Measurements from ENCODE around the gene BPIFB6. TPM values are rescaled to one million over a fixed set of nuclear protein-coding genes. Genes with fewer than 3 reads are reported as not detected.
A peak's percentile ranks its signal among the peaks of the same experiment; 100 is the strongest.

BPIFB6 gene
- total and polyA plus RNA-seq, 2 of the 4 experiments (the other 2 are of a cell fraction), result not detected

DNA sequence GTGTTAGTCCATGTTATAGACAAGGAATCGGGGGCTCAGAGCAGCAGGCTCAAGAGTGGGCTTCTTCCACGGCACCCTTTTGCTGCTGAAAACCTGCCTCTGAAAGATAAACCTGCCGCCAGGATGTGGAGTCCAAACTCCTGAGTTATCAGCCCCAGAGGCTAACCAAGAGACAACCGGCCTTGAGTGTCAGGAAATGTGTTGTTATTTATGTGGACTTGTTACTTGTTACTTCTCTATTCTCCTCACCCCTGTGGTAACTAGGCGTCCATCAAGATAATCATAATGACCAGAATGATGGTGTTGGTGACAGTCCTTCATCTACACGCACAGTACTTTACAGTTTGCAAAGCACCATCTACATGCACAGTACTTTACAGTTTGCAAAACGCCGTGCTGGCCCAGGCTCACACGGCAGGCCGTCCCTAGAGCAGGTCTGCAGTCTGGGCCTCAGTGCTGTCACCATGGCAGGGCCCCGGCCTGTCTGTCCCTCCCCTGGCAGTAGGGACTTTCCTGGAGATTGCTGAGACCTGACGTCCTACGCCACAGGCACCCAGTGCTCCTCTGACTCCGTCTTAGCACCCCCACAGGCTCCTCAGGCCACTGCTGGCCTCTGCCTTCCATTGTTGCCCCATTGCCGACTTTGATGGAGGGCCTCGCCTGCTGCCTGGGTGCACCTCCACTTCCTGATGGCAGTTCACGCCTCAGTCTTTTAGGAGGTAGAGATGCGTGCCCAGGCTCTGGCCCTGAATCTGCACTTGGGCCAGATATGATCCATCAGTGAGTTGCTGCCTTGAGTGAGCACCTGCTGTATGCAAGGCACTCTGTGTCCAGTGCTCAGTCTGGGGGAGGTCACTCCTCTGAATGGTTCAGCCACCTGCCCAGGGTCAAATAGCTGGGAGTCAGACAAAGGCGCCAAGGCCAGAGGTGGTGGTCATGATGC is 38.9 kb downstream of the BPIFB6 start:
- Histone ChIP-seq H3K4ac (ENCODE audit: low read depth, low read length) (no peak overlapping the region), H3K18ac (ENCODE audit: low read depth, low read length) (no peak overlapping the region), H3K79me1 (ENCODE audit: low read depth in 1 of 2, low read length in 2 of 2) (no peaks in the 10 kb centered on the region), H2AK9ac (replicated peaks; ENCODE audit: low read depth, low read length, poor library complexity) (no peak overlapping the region), H4K8ac (ENCODE audit: low read depth in 2 of 2, low read length in 2 of 2) (no peak overlapping the region), H2BK20ac (ENCODE audit: low read depth, low read length) (no peak overlapping the region), H3K27ac (ENCODE audit: insufficient read depth, low read length) (no peak overlapping the region), H4K91ac (ENCODE audit: insufficient read depth, low read depth, low read length) (no peak overlapping the region), H3K9me1 (ENCODE audit: insufficient read depth, low read length) (no peaks in the 10 kb centered on the region), H4K20me1 (ENCODE audit: insufficient read depth, low read length) (no peaks in the 10 kb centered on the region; the same call in 1 of the 2 replicates), H3K14ac (replicated peaks; ENCODE audit: low read depth, low read length) (no peak overlapping the region), H3K23ac (ENCODE audit: low read depth, low read length) (no peak overlapping the region), H3K56ac (ENCODE audit: extremely low read depth, insufficient read depth, low read length) (no peak overlapping the region), H3K4me3 (ENCODE audit: insufficient read depth, low read depth, low read length) (no peak overlapping the region), H4K5ac (ENCODE audit: low read depth, low read length) (no peak overlapping the region), H2BK120ac (ENCODE audit: low read depth, low read length) (no peak overlapping the region), H3K9me3 (ENCODE audit: control insufficient read depth, insufficient read depth, low read length) (no peaks in the 10 kb centered on the region), H3K27me3 (ENCODE audit: control insufficient read depth, insufficient read depth, low read length) (peaks cover 12% of the 10 kb centered on the region), H3K9ac (ENCODE audit: low read depth, low read length) (no peak overlapping the region), H3K4me2 (ENCODE audit: low read depth, low read length) (no peak overlapping the region), H2AFZ (replicated peaks; ENCODE audit: low read length, poor library complexity) (peak overlapping the region; percentile 52), H3K4me1 (ENCODE audit: control insufficient read depth, insufficient read depth, low read length) (no peaks in the 10 kb centered on the region), H3K36me3 (ENCODE audit: control insufficient read depth, insufficient read depth, low read length) (no peaks in the 10 kb centered on the region), H2BK5ac (ENCODE audit: low read depth, low read length, poor library complexity, severe bottlenecking) (no peak overlapping the region), H2AK5ac (ENCODE audit: low read depth, low read length) (no peak overlapping the region), H2BK15ac (ENCODE audit: low read depth, low read length) (no peak overlapping the region)
- POLR2A ChIA-PET (ENCODE audit: unreplicated experiment), result no interaction called here
- CTCF ChIA-PET, result no interaction called here
- in situ Hi-C loops (cut with MboI; ENCODE audit: low sequenced_read_pairs), result no loop called here
- intact Hi-C loops (cut with micrococcal nuclease), result no loop called here
- 65% methylated on average over 9 of the region's 19 CpGs; no CpG with 5 or more reads in 1 of the 2 experiments for WGBS, 2 experiments (ENCODE audit: extremely low coverage in 2 of 2, insufficient read length in 1 of 2)
- no peak for ATAC-seq (ENCODE audit: low read depth)
- no TSS peak for BruUV-seq (replicated peaks)
- dilution Hi-C loops (cut with HindIII; ENCODE audit: low sequenced_read_pairs, unreplicated experiment), result no loop called here
- DNase-seq, result no peak
- no peak for TF ChIP-seq NFE2L2 (IDR thresholded peaks at IDR 0.05; ENCODE audit: low read depth, low read length)
- no peak for TF ChIP-seq MAZ (IDR thresholded peaks at IDR 0.05; ENCODE audit: borderline replicate concordance, low read depth, low read length)
- TF ChIP-seq BHLHE40 (IDR thresholded peaks at IDR 0.05; ENCODE audit: low read depth, low read length), result no peak
- no peak for TF ChIP-seq SMC3 (IDR thresholded peaks at IDR 0.05; ENCODE audit: low read depth, low read length)
- TF ChIP-seq FOS (IDR thresholded peaks at IDR 0.05; ENCODE audit: low read depth, low read length), result no peak
- TF ChIP-seq, protein P1, sequence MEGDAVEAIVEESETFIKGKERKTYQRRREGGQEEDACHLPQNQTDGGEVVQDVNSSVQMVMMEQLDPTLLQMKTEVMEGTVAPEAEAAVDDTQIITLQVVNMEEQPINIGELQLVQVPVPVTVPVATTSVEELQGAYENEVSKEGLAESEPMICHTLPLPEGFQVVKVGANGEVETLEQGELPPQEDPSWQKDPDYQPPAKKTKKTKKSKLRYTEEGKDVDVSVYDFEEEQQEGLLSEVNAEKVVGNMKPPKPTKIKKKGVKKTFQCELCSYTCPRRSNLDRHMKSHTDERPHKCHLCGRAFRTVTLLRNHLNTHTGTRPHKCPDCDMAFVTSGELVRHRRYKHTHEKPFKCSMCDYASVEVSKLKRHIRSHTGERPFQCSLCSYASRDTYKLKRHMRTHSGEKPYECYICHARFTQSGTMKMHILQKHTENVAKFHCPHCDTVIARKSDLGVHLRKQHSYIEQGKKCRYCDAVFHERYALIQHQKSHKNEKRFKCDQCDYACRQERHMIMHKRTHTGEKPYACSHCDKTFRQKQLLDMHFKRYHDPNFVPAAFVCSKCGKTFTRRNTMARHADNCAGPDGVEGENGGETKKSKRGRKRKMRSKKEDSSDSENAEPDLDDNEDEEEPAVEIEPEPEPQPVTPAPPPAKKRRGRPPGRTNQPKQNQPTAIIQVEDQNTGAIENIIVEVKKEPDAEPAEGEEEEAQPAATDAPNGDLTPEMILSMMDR (conservative IDR thresholded peaks at IDR 0.05; ENCODE audit: low read depth, low read length), result no peak
- TF ChIP-seq, protein P2, sequence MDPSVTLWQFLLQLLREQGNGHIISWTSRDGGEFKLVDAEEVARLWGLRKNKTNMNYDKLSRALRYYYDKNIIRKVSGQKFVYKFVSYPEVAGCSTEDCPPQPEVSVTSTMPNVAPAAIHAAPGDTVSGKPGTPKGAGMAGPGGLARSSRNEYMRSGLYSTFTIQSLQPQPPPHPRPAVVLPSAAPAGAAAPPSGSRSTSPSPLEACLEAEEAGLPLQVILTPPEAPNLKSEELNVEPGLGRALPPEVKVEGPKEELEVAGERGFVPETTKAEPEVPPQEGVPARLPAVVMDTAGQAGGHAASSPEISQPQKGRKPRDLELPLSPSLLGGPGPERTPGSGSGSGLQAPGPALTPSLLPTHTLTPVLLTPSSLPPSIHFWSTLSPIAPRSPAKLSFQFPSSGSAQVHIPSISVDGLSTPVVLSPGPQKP (IDR thresholded peaks at IDR 0.05; ENCODE audit: borderline replicate concordance, low read depth, low read length), result no peak
- no peak for TF ChIP-seq MXI1 (IDR thresholded peaks at IDR 0.05; ENCODE audit: borderline replicate concordance, low read depth, low read length)
- no peak for TF ChIP-seq CEBPB (IDR thresholded peaks at IDR 0.05; ENCODE audit: low read depth, low read length)
- no peak for TF ChIP-seq RFX5 (IDR thresholded peaks at IDR 0.05; ENCODE audit: low read depth, low read length)
- no peak for TF ChIP-seq RAD21 (IDR thresholded peaks at IDR 0.05; ENCODE audit: low read length)
- TF ChIP-seq, protein P3, sequence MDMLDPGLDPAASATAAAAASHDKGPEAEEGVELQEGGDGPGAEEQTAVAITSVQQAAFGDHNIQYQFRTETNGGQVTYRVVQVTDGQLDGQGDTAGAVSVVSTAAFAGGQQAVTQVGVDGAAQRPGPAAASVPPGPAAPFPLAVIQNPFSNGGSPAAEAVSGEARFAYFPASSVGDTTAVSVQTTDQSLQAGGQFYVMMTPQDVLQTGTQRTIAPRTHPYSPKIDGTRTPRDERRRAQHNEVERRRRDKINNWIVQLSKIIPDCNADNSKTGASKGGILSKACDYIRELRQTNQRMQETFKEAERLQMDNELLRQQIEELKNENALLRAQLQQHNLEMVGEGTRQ (IDR thresholded peaks at IDR 0.05; ENCODE audit: low read depth, low read length), result no peak
- TF ChIP-seq MAFK (IDR thresholded peaks at IDR 0.05; ENCODE audit: low read depth, low read length), result no peak
- no peak for TF ChIP-seq CHD1 (IDR thresholded peaks at IDR 0.05; ENCODE audit: low read depth, low read length)
- TF ChIP-seq POLR2A (IDR thresholded peaks at IDR 0.05; ENCODE audit: low read depth, low read length), result no peak

All from IMR-90 (cell line).